Measurements from ENCODE around the gene RTN4R. TPM values are rescaled to one million over a fixed set of nuclear protein-coding genes. Genes with fewer than 3 reads are reported as not detected.
"Not testable (repeated sequence)": the region's sequence is repeated elsewhere in the genome, so short reads cannot be mapped to it uniquely, and the experiment has no call there.

The RTN4R gene
- polyA plus RNA-seq, 4 donors, result 2.9 to 25.7 (median 4.4) TPM

DNA sequence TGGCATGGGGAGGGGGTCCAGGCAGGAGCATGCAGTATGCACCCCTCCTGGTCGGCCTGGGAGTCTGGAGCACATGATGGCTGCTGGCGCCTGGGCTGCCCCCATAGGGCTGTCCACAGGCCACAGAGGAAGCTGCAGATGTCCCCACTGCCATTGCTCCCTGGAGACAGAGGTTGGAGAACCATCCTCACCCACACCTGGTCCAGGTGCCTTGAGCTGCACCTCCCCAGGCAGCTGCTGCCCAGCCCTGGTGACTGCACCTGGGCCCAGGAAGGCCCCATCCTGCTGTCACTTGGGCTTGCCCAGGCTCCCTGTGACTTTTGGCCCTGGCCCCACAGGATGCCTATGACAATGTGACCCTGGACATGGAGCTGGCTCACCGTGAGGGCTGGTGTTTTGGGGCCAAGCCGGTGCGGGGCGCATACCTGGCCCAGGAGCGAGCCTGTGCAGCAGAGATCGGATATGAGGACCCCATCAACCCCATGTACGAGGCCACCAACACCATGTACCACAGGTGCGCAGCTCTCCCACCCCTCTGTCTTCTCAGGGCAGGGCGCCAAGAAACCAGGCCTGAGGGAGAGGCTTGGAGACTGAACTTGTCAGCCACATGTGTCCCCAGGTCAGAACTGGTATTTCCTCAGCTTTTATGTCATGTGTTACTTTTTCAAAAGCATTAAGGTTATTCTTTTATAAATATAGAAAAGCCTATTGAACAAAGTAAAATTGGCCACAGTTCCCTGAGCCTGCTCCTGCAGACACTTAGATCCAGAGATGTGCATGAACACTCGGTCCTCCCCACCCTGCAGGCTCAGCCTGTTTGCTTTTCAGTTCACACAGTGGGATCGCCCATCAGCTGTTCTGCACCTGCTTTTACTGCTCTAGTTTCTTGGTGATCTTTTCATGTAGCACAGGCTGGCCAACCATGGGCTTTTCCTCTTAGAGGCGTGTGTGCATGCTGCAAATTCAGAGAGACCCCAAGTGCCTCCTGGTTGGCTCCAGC, 39.6 kb upstream of the RTN4R start:
- H3K9me3 ChIP-seq (ENCODE audit: control insufficient read depth in 2 of 2, insufficient read depth in 1 of 2, low read depth in 1 of 2, low read length in 1 of 2); H3K27me3 ChIP-seq (ENCODE audit: control insufficient read depth in 3 of 3, insufficient read depth in 3 of 3, low read length in 3 of 3); H3K36me3 ChIP-seq (ENCODE audit: control insufficient read depth in 3 of 3, insufficient read depth in 2 of 3, low read depth in 1 of 3, low read length in 3 of 3); H3K27ac ChIP-seq (ENCODE audit: low read depth in 1 of 3, low read length in 2 of 3); H3K4me1 ChIP-seq (ENCODE audit: control insufficient read depth in 3 of 3, insufficient read depth in 2 of 3, low read depth in 1 of 3, low read length in 2 of 3); DNase-seq; H3K4me3 ChIP-seq (ENCODE audit: low read depth in 1 of 3, low read length in 3 of 3); FAIRE-seq: not testable (repeated sequence)
- WGBS, 3 donors, result 83 to 89% (median 86%) methylated on average over 12 to 14 of the region's 14 CpGs

- DNase-seq; H3K36me3 ChIP-seq (ENCODE audit: control insufficient read depth in 3 of 3, insufficient read depth in 2 of 3, low read depth in 1 of 3, low read length in 3 of 3); H3K9me3 ChIP-seq (ENCODE audit: control insufficient read depth in 2 of 2, insufficient read depth in 1 of 2, low read depth in 1 of 2, low read length in 1 of 2); H3K27me3 ChIP-seq (ENCODE audit: control insufficient read depth in 3 of 3, insufficient read depth in 3 of 3, low read length in 3 of 3); H3K27ac ChIP-seq (ENCODE audit: low read depth in 1 of 3, low read length in 2 of 3); H3K4me1 ChIP-seq (ENCODE audit: control insufficient read depth in 3 of 3, insufficient read depth in 2 of 3, low read depth in 1 of 3, low read length in 2 of 3); FAIRE-seq; H3K4me3 ChIP-seq (ENCODE audit: low read depth in 1 of 3, low read length in 3 of 3): not testable (repeated sequence)
- 81 to 92% (median 91%) methylated on average over 17 to 20 of the region's 21 CpGs for WGBS, 3 donors
Measured at GRCh38 chr22:20306646-20307447, 38.7 kb upstream of the RTN4R start.

- DNase-seq (no peak), FAIRE-seq (no peak)
- Histone ChIP-seq H3K9me3 (ENCODE audit: control insufficient read depth in 2 of 2, insufficient read depth in 1 of 2, low read depth in 1 of 2, low read length in 1 of 2) (no peaks in the 10 kb centered on the region), H3K4me3 (ENCODE audit: low read depth in 1 of 3, low read length in 3 of 3) (no peak overlapping the region), H3K27ac (ENCODE audit: low read depth in 1 of 3, low read length in 2 of 3) (no peak overlapping the region), H3K27me3 (ENCODE audit: control insufficient read depth in 3 of 3, insufficient read depth in 3 of 3, low read length in 3 of 3) (peaks cover 0 to 10% (median 5%) of the 10 kb centered on the region in 3 donors), H3K4me1 (ENCODE audit: control insufficient read depth in 3 of 3, insufficient read depth in 2 of 3, low read depth in 1 of 3, low read length in 2 of 3) (no peaks in the 10 kb centered on the region), H3K36me3 (ENCODE audit: control insufficient read depth in 3 of 3, insufficient read depth in 2 of 3, low read depth in 1 of 3, low read length in 3 of 3) (no peaks in the 10 kb centered on the region)
- 70 to 80% (median 78%) methylated on average over 19 to 21 of the region's 21 CpGs for WGBS, 3 donors
Measured at GRCh38 chr22:20305894-20306645, 38.0 kb upstream of the RTN4R start.

GRCh38 chr22:20305230-20305893, 37.2 kb upstream of the RTN4R start:
- DNase-seq; FAIRE-seq; H3K36me3 ChIP-seq (ENCODE audit: control insufficient read depth in 3 of 3, insufficient read depth in 2 of 3, low read depth in 1 of 3, low read length in 3 of 3); H3K4me1 ChIP-seq (ENCODE audit: control insufficient read depth in 3 of 3, insufficient read depth in 2 of 3, low read depth in 1 of 3, low read length in 2 of 3); H3K27ac ChIP-seq (ENCODE audit: low read depth in 1 of 3, low read length in 2 of 3); H3K4me3 ChIP-seq (ENCODE audit: low read depth in 1 of 3, low read length in 3 of 3); H3K9me3 ChIP-seq (ENCODE audit: control insufficient read depth in 2 of 2, insufficient read depth in 1 of 2, low read depth in 1 of 2, low read length in 1 of 2): not testable (repeated sequence)
- WGBS, 3 donors, result 87 to 90% (median 88%) methylated on average over 7 to 12 of the region's 12 CpGs
- H3K27me3 ChIP-seq (ENCODE audit: control insufficient read depth in 3 of 3, insufficient read depth in 3 of 3, low read length in 3 of 3), result peaks cover 0 to 12% (median 5%) of the 10 kb centered on the region in 3 donors

- H3K9me3 ChIP-seq (ENCODE audit: control insufficient read depth in 2 of 2, insufficient read depth in 1 of 2, low read depth in 1 of 2, low read length in 1 of 2), result no peaks in the 10 kb centered on the region
- 83 to 90% (median 87%) methylated on average over 9 of the region's 9 CpGs for WGBS, 3 donors
- H3K27ac ChIP-seq (ENCODE audit: low read depth in 1 of 3, low read length in 2 of 3), result no peak overlapping the region
- H3K36me3 ChIP-seq (ENCODE audit: control insufficient read depth in 3 of 3, insufficient read depth in 2 of 3, low read depth in 1 of 3, low read length in 3 of 3), result no peaks in the 10 kb centered on the region
- H3K27me3 ChIP-seq (ENCODE audit: control insufficient read depth in 3 of 3, insufficient read depth in 3 of 3, low read length in 3 of 3), result peaks cover 0 to 16% (median 5%) of the 10 kb centered on the region in 3 donors
- peaks cover 0 to 4% (median 0%) of the 10 kb centered on the region in 3 donors for H3K4me1 ChIP-seq (ENCODE audit: control insufficient read depth in 3 of 3, insufficient read depth in 2 of 3, low read depth in 1 of 3, low read length in 2 of 3)
- H3K4me3 ChIP-seq (ENCODE audit: low read depth in 1 of 3, low read length in 3 of 3), result no peak overlapping the region
- FAIRE-seq (no peak), DNase-seq (no peak)
Measured at GRCh38 chr22:20304646-20305045, 36.5 kb upstream of the RTN4R start.

DNA sequence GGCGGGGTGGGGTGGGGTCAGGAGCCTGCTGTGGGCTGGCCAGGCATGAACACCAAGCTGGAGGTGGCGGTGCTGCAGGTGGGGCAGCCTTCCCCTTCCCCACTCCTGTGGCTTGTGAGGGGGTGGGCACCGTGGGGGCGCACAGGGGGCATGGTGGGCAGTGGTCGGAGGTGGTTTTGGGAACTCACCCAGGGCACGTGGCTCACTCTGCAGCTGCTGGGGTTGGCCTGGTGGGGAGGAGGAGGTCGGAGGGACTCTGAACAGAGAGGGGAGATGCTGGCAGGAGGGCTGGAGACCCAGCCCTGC, 35.1 kb upstream of the RTN4R start:
- DNase-seq, result not testable (repeated sequence)

DNA sequence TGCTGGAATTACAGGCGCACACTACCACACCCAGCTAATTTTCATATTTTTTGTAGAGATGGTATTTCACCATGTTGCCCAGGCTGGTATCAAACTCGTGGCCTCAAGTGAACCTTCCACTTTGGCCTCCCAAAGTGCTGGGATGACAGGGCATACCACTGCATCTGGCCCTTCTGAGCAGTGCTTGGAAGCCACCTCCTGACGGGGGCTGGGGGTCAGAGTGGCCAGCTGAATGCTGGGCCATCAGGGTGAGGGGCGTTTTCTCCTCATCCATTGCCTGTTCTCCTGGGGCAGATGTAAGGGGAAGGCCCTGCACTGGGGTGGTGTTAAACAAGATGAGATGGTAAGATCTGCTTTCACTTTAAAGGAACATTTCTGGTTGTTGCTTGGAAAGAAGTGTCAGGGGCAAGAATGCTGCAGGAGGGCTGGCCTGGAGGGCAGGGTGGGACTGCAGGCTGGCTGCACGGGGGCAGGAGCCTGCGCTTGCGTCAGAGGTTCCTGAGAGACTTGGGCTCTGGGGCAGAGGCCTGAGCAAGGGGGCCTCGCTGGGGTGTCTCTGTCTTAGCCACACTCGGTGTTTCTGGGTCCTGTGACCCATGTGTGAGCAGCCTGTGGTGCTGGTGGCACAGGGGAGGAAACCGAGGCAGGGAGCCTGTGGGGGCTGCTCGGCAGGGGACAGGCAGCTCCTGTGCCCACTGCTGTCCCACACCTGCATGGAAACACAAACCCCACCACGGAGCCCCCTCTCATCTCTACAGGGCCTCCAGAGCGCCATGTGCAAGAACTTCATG, 34.5 kb upstream of the RTN4R start:
- Histone ChIP-seq H3K4me3 (ENCODE audit: low read depth in 1 of 3, low read length in 3 of 3) (no peak overlapping the region), H3K9me3 (ENCODE audit: control insufficient read depth in 2 of 2, insufficient read depth in 1 of 2, low read depth in 1 of 2, low read length in 1 of 2) (no peaks in the 10 kb centered on the region), H3K36me3 (ENCODE audit: control insufficient read depth in 3 of 3, insufficient read depth in 2 of 3, low read depth in 1 of 3, low read length in 3 of 3) (no peaks in the 10 kb centered on the region), H3K4me1 (ENCODE audit: control insufficient read depth in 3 of 3, insufficient read depth in 2 of 3, low read depth in 1 of 3, low read length in 2 of 3) (peaks cover 0 to 14% (median 0%) of the 10 kb centered on the region in 3 donors), H3K27ac (ENCODE audit: low read depth in 1 of 3, low read length in 2 of 3) (no peak overlapping the region), H3K27me3 (ENCODE audit: control insufficient read depth in 3 of 3, insufficient read depth in 3 of 3, low read length in 3 of 3) (peaks cover 0 to 21% (median 5%) of the 10 kb centered on the region in 3 donors)
- 66 to 77% (median 77%) methylated on average over 9 to 13 of the region's 13 CpGs for WGBS, 3 donors
- no peak for DNase-seq
- FAIRE-seq, result no peak

More for the DNA sequence above, 35.1 kb upstream of the RTN4R start:
- Histone ChIP-seq H3K27me3 (ENCODE audit: control insufficient read depth in 3 of 3, insufficient read depth in 3 of 3, low read length in 3 of 3) (peaks cover 0 to 21% (median 5%) of the 10 kb centered on the region in 3 donors), H3K4me1 (ENCODE audit: control insufficient read depth in 3 of 3, insufficient read depth in 2 of 3, low read depth in 1 of 3, low read length in 2 of 3) (peaks cover 0 to 11% (median 0%) of the 10 kb centered on the region in 3 donors)
- H3K36me3 ChIP-seq (ENCODE audit: control insufficient read depth in 3 of 3, insufficient read depth in 2 of 3, low read depth in 1 of 3, low read length in 3 of 3); FAIRE-seq; H3K27ac ChIP-seq (ENCODE audit: low read depth in 1 of 3, low read length in 2 of 3); H3K9me3 ChIP-seq (ENCODE audit: control insufficient read depth in 2 of 2, insufficient read depth in 1 of 2, low read depth in 1 of 2, low read length in 1 of 2); H3K4me3 ChIP-seq (ENCODE audit: low read depth in 1 of 3, low read length in 3 of 3): not testable (repeated sequence)
- WGBS, 3 donors, result 54 to 70% (median 68%) methylated on average over 6 to 7 of the region's 7 CpGs
